Stimulated activated CD4-positive, alpha-beta T cell treated with anti-CD3 and anti-CD28 coated beads, TNF-alpha, amount 100 ng/mL, for 48 hours (primary cell): Measurements from ENCODE around the gene TMEM87B.

Source experiments
- DNase-seq, 3 donors: peaks; one replicate each; pipeline ENCODE4 v3.0.0-alpha.2; 2020; ENCODE audit warnings: low read depth in 3 of 3

The TMEM87B gene

GRCh38 chr2:112151271-112151670 is 96.2 kb downstream of the TMEM87B start:
- DNase-seq: no peak

DNA sequence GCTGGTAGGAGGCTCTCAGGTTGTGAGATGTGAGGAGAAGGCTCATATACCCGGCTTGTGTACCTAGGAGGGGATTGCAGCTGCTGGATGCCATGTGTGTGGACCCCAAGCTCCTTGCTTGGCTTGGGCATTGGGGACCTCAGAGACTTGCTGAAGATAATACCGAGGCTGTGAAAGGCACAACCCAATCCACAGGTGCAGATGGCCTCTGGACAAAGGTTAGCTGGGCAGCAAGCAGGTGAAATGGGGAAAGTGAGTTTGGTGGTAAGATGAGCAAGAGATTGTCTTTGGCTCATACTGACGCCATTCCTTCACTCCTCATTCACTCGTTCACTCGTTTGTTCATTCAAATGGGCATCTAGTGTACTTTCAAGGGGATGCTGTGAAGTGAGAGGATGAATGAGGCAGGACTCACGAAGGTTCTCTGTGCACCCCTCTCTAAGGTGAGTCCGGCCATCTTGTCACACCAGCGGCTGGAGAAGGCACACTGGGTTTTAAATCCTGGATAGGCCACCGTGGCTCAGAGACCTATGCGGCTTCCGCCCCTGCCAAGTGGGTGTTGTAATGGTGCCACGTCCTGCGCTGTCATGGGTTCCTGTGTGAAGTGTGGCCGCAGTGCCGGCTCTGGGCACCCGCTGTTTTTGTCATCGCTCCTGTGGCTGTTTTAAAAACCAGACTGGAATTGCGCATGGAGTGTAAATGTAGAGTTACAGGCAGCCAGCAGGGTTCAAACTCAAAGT is 96.8 kb downstream of the TMEM87B start:
- no peak for DNase-seq

DNA sequence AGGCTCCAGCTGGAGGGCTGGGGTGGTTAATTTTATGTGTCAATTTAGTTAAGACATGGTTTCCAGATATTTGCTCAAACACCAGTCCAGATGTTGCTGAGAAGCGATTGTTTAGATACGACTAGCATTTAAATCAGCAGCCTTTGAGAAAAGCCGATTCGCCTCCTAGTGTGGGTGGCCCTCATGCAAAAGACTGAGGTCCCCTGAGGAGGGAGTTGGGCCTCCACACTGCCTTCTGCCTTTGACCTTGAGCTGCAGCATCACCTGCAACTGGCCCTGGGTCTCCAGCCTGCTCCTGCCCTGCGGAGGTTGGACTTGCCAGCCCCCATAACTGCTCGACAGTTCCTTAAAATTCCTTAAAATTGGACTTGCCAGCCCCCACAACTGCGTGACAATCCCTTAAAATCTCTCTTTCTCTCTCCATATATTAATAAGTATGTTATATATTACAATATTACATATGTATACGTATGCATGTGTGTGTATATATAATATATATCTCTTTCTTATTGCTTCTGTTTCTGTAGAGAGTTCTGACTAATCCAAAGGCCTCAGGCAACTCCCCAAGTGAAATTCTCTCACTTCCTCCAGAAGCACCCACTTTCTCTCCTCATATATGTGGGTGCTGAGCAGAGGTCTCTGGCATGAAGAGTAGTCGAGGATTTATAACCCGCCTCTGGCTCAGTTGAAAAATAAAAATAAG is 97.6 kb downstream of the TMEM87B start:
- no peak for DNase-seq

DNA sequence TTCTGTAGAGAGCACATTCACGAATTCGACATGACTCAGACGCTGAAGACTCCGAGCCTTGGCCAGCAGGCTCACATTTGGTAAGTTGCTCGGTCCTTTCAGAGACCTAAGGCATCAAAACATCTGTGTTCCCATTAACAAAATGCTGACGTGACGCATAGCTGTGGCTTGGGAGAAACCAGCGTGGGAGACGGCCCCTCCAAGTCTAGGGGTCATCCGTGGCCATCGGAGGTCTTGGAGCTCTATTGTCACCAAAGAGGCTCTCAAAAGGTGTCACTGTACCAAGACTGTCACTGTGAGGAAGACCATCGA is 98.1 kb downstream of the TMEM87B start:
- no peak for DNase-seq

GRCh38 chr2:112153501-112153900 is 98.4 kb downstream of the TMEM87B start:
- DNase-seq: no peak

DNA sequence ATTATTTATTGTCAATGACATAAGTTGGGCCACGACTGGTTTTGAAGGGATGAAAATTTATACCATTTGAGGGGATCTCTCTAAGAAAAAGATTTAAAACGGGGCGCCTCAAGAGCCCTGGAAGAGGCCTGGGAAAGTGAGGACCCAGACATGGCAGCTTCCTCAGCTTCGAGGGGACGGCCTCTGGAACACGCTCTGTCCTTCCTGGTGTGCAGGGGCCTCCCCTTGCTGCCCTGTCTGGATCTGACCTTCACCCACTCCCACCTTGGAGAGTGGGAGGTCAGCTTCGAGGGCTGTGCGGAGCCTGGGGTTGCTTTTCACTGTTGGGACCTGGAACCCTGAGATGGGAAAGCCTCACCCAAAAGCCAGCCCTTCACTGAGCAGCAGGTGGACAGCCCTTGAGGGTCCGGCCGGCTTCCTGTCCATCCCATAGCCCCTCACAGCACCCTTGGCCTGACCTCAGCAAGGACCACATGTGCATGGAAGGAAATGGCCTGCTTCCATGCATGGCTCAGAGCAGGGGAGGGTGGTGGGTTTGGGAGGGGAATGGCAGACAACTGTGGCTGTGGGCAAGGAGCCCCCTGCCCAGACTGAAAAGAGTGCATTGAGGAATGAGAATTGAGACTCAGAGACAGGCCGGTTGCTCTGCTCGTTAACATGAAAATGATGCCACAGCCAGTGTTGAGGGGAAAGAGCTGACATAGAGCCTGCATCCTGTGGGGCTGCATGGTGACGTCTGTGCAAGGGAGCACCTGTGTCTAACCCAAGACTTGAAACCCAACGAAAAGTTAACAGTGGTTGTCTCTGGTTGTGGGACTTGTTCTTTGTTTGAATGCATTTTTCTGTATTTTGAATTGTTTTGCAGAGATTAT is 99.4 kb downstream of the TMEM87B start:
- no peak for DNase-seq

DNA sequence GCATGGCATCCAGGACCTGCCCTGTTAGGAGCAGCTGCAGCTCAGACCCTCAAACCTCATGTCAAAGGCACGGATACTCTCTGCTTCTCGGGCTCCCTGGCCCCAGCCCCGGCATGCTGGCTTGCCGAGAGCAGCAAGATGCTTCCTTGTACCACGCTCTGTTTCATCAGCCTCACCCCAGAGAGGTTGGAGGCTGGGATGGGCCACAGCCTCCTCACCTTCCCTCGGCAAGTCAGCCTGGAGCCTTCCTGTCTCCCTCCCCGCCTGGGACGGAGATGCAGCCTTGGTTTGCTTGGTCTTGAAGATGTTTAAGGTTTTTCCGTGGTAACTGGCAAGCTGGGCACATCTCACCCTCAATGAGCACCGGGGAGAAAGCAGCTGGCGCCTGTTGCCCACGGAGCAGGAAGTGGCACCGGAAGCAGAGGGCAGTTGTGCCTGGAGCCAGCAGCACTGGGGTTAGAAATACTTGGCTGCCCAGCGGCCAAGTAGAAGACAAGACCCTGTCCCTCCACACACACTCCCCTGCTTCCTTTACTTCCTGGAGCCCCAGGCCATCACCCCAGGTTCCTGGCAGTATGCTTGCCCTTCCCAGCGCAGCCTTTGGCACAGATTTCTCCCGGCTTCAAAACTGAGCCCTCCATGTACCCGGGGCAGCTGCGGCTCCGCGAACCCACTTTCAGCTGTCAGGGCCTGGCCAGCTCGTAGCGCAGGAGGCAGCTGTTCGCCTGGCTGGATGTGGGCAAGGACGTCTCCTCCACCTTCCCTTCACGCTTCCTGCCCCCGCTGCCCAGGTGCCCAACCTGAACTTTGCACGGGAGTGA is 100.5 kb downstream of the TMEM87B start:
- no peak for DNase-seq

GRCh38 chr2:112156152-112156986 is 101.3 kb downstream of the TMEM87B start:
- DNase-seq: no peak

DNA sequence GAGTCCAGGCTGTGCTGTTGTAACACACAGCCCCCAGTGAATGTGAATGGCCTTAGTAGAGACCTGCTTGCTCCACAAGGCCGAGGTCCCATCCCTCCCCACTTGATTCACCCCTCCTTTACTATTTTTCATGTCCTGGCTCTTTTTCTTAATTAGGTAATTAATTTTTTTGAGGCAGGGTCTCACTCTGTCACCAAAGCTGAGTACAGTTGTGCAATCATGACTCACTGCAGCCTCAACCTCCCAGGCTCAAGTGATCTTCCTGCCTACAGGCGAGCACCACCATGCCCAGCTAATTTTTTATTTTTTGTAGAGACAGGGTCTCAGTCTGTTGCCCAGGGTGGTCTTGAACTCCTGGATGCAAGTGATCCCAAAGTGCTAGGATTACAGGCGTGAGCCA is 102.4 kb downstream of the TMEM87B start:
- no peak for DNase-seq

DNA sequence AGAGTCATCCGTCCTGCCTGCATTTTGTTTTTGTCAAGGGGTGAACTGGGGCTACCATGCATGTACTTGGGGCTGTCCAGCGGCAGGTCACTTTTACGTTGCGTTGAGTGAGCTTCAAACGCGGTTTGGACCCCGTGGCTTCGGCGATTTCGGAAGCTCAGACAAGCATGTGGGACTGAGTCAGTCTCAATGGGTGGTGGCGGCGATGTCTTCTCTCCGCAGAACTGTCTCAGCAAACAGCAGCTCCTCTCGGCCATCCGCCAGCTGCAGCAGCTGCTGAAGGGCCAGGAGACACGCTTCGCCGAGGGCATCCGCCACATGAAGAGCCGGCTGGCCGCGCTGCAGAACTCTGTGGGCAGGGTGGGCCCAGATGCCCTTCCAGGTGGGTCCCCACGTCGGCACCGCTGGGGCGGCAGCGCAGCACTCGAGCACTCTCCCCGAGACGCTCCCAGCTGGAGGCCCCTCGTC is 104.4 kb downstream of the TMEM87B start:
- DNase-seq: no peak

DNA sequence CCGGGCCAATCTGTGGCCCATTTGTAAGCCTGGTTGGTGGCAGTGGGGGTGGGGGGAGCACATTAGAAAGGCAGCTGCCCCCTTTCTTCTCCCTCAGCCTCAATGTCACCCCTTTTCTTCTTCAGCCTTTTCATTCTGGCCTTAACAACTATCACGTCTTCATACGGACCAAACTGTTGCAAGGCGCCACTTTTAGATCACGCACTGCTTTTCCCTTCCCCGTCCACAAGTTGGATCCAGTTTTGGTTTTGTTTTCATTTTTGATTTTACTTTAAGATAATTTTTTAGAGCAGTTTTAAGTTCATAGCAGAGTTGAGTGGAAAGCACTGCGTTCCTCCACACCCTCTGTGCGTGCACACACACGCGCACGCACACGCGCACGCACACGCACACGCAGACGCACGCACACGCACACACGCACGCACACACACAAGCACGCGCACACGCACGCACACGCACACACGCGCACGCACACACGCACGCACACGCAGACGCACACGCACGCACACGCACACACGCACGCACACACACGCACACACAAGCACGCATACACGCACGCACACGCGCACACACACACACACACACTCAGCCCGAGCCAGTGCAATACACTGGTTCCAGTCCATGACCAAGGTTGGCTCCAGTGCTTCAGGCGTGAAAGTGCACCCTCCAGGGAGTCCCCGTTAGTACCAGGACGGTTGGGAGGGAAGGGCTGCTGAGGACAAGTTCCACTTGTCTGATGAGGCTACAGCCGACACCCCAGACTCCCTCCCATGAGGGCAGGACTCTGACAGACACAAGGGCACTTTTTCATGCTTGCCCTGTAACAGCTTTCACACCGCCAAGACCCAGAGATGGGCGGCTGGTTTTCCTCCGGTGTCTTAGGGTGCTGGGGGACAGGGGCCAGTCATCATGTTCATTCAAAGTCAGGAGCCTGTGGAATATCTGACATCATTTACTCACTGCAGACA is 105.5 kb downstream of the TMEM87B start:
- no peak for DNase-seq

GRCh38 chr2:112161431-112162145 is 106.5 kb downstream of the TMEM87B start:
- DNase-seq: no peak

- no peak for DNase-seq
These were observed 107.3 kb downstream of the TMEM87B start for GRCh38 chr2:112162341-112162740.

GRCh38 chr2:112162956-112163355 is 107.9 kb downstream of the TMEM87B start:
- no peak for DNase-seq

DNA sequence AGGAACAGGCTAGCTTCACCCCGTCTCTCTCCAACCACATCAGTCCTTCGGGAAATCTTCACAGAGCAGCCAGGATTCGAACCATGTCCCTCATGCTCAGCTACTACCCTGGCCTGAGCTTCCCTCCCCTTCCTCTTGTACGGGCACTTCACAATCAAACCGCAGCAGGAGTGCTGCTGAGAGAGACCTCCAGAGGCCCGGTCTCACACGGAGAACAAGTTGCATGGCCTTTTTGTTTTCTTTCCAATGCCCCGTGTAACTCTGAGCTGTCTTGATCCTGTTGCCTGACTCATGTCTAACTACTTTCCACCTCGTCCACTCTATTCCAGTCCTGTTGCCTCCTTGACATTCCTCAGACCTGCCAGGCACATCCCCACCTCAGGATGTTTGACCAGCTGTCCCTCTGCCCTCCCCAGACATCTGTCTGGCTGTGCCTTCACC is 108.5 kb downstream of the TMEM87B start:
- DNase-seq: no peak

- DNase-seq: no peak
These were observed 109.8 kb downstream of the TMEM87B start for GRCh38 chr2:112164876-112165275.

GRCh38 chr2:112165296-112165695 is 110.2 kb downstream of the TMEM87B start:
- DNase-seq: no peak

DNA sequence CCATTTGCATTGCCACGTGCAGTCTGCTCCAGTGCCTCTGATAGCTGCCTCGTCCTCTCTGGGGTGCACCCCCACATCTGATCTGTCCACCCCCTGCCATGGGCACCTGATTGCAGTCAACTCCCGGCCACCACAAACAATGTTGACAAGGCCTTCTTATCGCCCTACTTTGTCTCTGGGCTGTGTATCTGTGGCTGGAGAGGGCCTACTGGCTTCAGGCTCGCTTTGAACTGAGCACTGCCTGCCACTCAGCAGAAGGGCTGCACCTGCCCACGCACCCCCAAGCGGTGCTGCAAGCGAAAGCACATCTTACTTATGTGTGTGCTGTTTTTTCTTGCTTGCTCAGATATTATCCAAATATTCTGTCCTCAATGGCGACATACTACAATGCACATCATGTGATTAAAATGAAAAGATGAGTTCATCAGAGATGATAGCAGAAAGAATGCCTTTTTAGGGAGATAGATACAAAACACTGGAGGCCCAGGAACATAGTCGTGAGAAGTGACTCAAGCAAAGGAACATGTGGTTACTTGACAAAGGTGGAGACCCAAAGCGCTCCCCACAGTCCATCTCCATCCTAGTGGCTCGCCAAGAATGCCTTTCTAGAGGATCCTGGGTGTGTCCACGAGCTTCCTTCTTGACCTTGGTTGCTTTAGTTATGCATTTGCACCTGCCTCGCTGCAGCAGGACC is 111.9 kb downstream of the TMEM87B start:
- no peak for DNase-seq
